Neutrophil (primary cell): ENCODE data around the gene RPS6KA2.

Experiments used
- H3K27ac ChIP-seq: fragments of 200-600 bp; sonication (generic); 2 replicates; pipeline ENCODE4 v1.5.1; 2016; ENCODE audit warnings: mild to moderate bottlenecking, moderate library complexity
- H3K27me3 ChIP-seq: fragments of 200-600 bp; sonication (generic); 2 replicates; pipeline ENCODE4 v1.6.0; 2016; ENCODE audit warnings: mild to moderate bottlenecking
- H3K36me3 ChIP-seq: fragments of 200-600 bp; sonication (generic); 2 replicates; pipeline ENCODE4 v1.5.1; 2017
- H3K4me1 ChIP-seq, 2 experiments: fragments of 200-600 bp in 1 of 2; sonication (generic) in 1 of 2; 1 replicate in 1 of 2; 2 replicates in 1 of 2; pipeline versions ENCODE4 v1.5.1 to v1.6.1; 2013 to 2016; ENCODE audit warnings: low read depth in 1 of 2, low read length in 1 of 2, mild to moderate bottlenecking in 1 of 2, moderate library complexity in 1 of 2; ENCODE audit not compliant: control insufficient read depth in 1 of 2, insufficient read depth in 1 of 2
- H3K4me3 ChIP-seq, 2 experiments: fragments of 200-600 bp in 1 of 2; sonication (generic) in 1 of 2; 1 replicate in 1 of 2; 2 replicates in 1 of 2; pipeline ENCODE4 v1.5.1; 2013 to 2016; ENCODE audit warnings: low read depth in 1 of 2, low read length in 1 of 2, mild to moderate bottlenecking in 1 of 2, moderate library complexity in 1 of 2
- H3K9me3 ChIP-seq: fragments of 200-600 bp; sonication (generic); 2 replicates; pipeline ENCODE4 v1.5.1; 2016
- TF ChIP-seq, protein P1 (sequence below): fragments of 200-600 bp; sonication (generic); IDR thresholded peaks from 2 replicates; pipeline ENCODE4 v1.5.1; 2016; ENCODE audit warnings: antibody characterized with exemption

The RPS6KA2 gene

GRCh38 chr6:166543603-166544295 lies 83.3 kb downstream of the RPS6KA2 start:
- TF ChIP-seq, protein P1, sequence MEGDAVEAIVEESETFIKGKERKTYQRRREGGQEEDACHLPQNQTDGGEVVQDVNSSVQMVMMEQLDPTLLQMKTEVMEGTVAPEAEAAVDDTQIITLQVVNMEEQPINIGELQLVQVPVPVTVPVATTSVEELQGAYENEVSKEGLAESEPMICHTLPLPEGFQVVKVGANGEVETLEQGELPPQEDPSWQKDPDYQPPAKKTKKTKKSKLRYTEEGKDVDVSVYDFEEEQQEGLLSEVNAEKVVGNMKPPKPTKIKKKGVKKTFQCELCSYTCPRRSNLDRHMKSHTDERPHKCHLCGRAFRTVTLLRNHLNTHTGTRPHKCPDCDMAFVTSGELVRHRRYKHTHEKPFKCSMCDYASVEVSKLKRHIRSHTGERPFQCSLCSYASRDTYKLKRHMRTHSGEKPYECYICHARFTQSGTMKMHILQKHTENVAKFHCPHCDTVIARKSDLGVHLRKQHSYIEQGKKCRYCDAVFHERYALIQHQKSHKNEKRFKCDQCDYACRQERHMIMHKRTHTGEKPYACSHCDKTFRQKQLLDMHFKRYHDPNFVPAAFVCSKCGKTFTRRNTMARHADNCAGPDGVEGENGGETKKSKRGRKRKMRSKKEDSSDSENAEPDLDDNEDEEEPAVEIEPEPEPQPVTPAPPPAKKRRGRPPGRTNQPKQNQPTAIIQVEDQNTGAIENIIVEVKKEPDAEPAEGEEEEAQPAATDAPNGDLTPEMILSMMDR, result no peak
- Histone ChIP-seq H3K9me3 (no peaks in the 10 kb centered on the region), H3K4me1 (no peaks in the 10 kb centered on the region), H3K27ac (no peak overlapping the region), H3K27me3 (no peaks in the 10 kb centered on the region), H3K36me3 (peaks cover 9% of the 10 kb centered on the region), H3K4me3 (no peak overlapping the region)

DNA sequence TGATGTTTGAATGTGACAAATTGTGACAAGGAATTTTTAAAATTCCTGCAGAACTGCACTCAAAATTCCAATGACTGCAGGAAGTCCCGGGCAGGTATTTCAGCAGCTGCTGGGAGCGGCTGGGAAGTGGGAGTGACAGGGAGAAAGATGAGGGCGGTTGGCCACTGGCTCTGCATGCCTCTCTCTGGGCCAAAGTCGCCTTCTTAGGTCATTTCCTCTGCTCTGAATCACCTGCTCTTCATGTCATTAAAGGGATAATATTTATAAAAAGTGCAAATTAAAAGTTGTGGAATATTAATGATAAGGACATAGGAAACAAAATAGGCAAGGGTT lies 84.5 kb downstream of the RPS6KA2 start:
- H3K27ac ChIP-seq, result no peak overlapping the region
- H3K4me3 ChIP-seq, result no peak overlapping the region
- peaks cover 4 to 10% of the 10 kb centered on the region in 2 experiments for H3K4me1 ChIP-seq
- no peaks in the 10 kb centered on the region for H3K9me3 ChIP-seq
- TF ChIP-seq, protein P1, result no peak
- no peaks in the 10 kb centered on the region for H3K27me3 ChIP-seq
- H3K36me3 ChIP-seq, result peaks cover 9% of the 10 kb centered on the region

DNA sequence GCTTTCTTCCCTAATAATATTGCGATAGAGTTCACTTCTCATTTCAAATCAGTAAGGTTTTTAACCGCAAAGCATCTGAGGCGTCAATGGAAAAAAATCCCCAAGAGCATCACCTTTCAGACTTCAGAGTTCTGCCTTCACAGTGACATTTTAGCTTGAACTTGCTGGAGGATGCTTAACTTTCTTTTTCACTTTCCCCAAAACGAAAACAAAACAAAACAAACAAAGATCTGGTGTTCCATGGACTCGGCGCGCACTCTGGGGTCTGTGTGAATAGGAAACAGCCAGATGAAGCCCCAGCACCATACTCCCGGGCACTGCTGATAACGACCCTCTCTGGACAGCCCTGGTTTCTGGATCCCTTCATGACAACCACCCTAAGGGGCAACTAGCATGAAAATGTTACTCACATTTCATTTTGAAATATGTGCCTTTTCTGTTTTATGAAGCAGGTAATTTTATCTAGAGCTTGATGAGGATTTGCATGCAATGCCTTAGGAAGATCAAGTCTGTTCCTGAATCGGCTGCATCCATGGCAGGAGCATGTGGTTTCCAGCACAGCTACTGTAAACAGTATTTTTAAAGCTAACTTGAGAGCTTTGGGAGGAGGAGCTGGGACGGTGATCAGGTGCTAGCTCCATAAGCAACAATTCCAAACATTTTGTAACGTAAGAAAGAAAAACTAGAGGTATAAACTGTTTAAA lies 85.0 kb downstream of the RPS6KA2 start:
- no peaks in the 10 kb centered on the region for H3K27me3 ChIP-seq
- H3K27ac ChIP-seq, result no peak overlapping the region
- H3K4me3 ChIP-seq, result no peak overlapping the region
- peaks cover 10% of the 10 kb centered on the region for H3K36me3 ChIP-seq
- peaks cover 4 to 12% of the 10 kb centered on the region in 2 experiments for H3K4me1 ChIP-seq
- H3K9me3 ChIP-seq, result no peaks in the 10 kb centered on the region
- TF ChIP-seq, protein P1, result no peak

- Histone ChIP-seq H3K27me3 (no peaks in the 10 kb centered on the region), H3K36me3 (peaks cover 16% of the 10 kb centered on the region), H3K4me1 (peaks cover 4 to 12% of the 10 kb centered on the region in 2 experiments), H3K9me3 (no peaks in the 10 kb centered on the region), H3K27ac (no peak overlapping the region), H3K4me3 (no peak overlapping the region)
- TF ChIP-seq, protein P1, result no peak
Measured at GRCh38 chr6:166541366-166541765, 85.7 kb downstream of the RPS6KA2 start.

DNA sequence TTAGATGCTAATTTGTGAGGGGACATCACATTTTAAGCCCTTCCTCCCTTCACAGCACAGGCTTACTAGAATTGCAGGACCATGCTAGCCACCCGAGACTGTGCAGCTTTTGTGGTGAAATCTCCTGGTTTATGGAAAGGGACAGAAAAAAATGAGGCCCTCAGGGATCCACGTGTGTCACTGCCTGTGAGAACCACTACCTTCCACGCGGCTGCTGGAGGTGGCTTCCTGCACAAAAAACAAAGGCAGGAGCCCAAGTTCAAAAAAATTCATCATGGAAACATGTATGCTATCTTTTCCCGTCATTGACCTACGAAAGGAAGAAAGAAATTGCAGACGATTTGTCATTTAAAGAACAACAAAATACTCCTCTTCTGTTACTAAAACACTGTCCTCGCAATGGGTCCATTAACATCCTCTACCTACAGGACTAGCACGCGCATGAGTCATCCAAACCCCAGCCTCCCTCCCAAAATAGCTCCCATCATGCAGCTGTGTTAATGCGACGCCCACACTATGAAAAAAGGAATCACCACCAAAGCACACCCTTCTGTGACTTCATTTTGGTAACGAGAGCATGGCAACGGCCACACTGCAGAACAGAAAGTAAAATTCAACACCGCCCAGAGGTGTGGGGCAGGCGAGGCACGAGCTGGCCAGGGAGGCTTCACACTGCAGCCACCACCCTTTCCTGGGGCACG lies 86.3 kb downstream of the RPS6KA2 start:
- TF ChIP-seq, protein P1, result no peak
- Histone ChIP-seq H3K4me3 (no peak overlapping the region), H3K27me3 (no peaks in the 10 kb centered on the region), H3K27ac (no peak overlapping the region), H3K4me1 (peaks cover 4 to 12% of the 10 kb centered on the region in 2 experiments), H3K36me3 (peaks cover 19% of the 10 kb centered on the region), H3K9me3 (no peaks in the 10 kb centered on the region)
